Activated CD8-positive, alpha-beta memory T cell treated with anti-CD3 and anti-CD28 coated beads, Interleukin-2, amount 10 ng/mL, durations not matched to agents 7 days and 5 days (primary cell): Measurements from ENCODE around the gene LASP1NB.
A peak's percentile ranks its signal among the peaks of the same experiment; 100 is the strongest.
"Not testable (repeated sequence)": the region's sequence is repeated elsewhere in the genome, so short reads cannot be mapped to it uniquely, and the experiment has no call there.

Experiments used
- ATAC-seq: fragments of 150-1000 bp; cut with Tn5 transposase; one replicate; pipeline ENCODE4 v1.10.0; 2021; ENCODE audit warnings: moderate library complexity
- CTCF ChIA-PET: fragments of 350-600 bp; sonication (Branson Sonifier 250); formaldehyde crosslinking; loops from one replicate; lab custom pipeline; 2021; ENCODE audit warnings: antibody characterized with exemption; lab: Charles Lee
- DNase-seq: peaks from one replicate; pipeline ENCODE4 v3.0.0-alpha.2; 2020
- H3K27ac Mint-ChIP-seq: one replicate; pipeline ENCODE4 v1.8.0; 2021; ENCODE audit warnings: mild to moderate bottlenecking, mixed read lengths
- H3K27me3 Mint-ChIP-seq: one replicate; pipeline ENCODE4 v1.8.0; 2021; ENCODE audit warnings: mixed read lengths
- H3K36me3 Mint-ChIP-seq: one replicate; pipeline ENCODE4 v1.8.0; 2021; ENCODE audit warnings: mild to moderate bottlenecking, mixed read lengths
- H3K4me1 Mint-ChIP-seq: one replicate; pipeline ENCODE4 v1.8.0; 2021; ENCODE audit warnings: mixed read lengths
- H3K4me3 Mint-ChIP-seq: one replicate; pipeline ENCODE4 v1.8.0; 2021; ENCODE audit warnings: mild to moderate bottlenecking, moderate library complexity, mixed read lengths
- H3K9me3 Mint-ChIP-seq: one replicate; pipeline ENCODE4 v1.8.0; 2022; ENCODE audit warnings: low read depth, mixed read lengths

LASP1NB gene

DNA sequence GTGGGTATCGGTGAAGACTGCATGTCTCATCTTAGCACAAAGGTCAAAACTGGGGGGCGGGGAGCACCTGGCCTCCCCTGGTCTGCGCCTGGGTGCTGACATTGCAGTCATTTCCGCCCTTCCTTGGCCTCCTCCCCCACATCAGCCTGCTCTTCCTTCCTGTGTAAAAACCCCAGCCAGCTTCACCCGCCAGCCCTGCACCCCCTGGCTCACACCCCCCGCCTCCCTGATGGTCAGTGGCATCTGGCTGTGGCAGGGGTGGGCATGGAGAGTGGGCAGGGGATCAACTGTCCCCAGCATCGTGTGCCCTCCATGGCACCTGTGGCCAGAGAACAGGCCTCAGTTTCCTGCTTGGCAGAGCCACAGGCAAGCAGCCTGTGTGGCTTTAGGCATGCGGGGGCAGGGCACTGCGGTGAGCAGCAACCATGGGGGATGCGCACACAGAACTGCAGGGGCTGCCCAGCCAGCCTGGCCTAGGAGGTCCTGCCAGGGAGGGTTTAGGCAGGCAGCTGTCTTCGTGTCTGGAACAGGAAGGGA, 26.5 kb upstream of the LASP1NB start:
- H3K9me3 Mint-ChIP-seq = no peaks in the 10 kb centered on the region
- CTCF ChIA-PET = interaction anchor here (0.9 to 9.0 kb wide), 9 partner anchors 7 to 254 kb away, joined by 3 to 88 read pairs (median 4); partner anchors contain the start of genes FBXO47, LASP1 and LASP1NB

DNA sequence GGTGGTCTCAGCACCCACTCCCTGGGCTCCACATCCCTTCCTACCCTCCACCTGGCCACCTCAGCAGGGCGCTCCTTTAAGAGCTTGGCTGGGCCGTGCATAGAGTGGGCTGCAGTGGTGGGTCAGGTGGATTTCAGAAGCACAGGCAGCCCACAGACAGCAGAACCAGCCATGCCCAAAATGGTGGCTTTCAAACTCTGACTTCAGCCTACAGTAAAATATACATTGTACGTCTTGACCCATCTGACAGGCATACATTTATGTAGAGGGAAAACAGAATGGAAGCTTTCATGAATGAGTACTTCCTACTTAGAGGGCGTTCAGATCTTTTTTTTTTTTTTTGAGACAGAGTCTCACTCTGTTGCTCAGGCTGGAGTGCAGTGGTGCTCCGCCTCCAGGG, 26.0 kb upstream of the LASP1NB start:
- peak overlapping the region; percentile 70 for H3K4me3 Mint-ChIP-seq
- peak; percentile 10 for ATAC-seq
- H3K36me3 Mint-ChIP-seq = peaks cover 57% of the 10 kb centered on the region
- no peaks in the 10 kb centered on the region for H3K9me3 Mint-ChIP-seq
- peak overlapping the region; percentile 98 for H3K27ac Mint-ChIP-seq
- no peaks in the 10 kb centered on the region for H3K27me3 Mint-ChIP-seq
- CTCF ChIA-PET = interaction anchor here (0.6 to 9.0 kb wide), 13 partner anchors 8 to 241 kb away, joined by 3 to 88 read pairs (median 3); partner anchors contain the start of genes FBXO47, LASP1 and LASP1NB
- no peak for DNase-seq
- H3K4me1 Mint-ChIP-seq = peaks cover 69% of the 10 kb centered on the region

More for the DNA sequence above, 26.5 kb upstream of the LASP1NB start:
- Mint-ChIP-seq H3K4me3 (peak overlapping the region; percentile 70), H3K4me1 (peaks cover 74% of the 10 kb centered on the region), H3K27ac (peak overlapping the region; percentile 98), H3K36me3 (peaks cover 57% of the 10 kb centered on the region), H3K27me3 (no peaks in the 10 kb centered on the region)
- ATAC-seq (peak; percentile 73), DNase-seq (peak; percentile 94)

DNA sequence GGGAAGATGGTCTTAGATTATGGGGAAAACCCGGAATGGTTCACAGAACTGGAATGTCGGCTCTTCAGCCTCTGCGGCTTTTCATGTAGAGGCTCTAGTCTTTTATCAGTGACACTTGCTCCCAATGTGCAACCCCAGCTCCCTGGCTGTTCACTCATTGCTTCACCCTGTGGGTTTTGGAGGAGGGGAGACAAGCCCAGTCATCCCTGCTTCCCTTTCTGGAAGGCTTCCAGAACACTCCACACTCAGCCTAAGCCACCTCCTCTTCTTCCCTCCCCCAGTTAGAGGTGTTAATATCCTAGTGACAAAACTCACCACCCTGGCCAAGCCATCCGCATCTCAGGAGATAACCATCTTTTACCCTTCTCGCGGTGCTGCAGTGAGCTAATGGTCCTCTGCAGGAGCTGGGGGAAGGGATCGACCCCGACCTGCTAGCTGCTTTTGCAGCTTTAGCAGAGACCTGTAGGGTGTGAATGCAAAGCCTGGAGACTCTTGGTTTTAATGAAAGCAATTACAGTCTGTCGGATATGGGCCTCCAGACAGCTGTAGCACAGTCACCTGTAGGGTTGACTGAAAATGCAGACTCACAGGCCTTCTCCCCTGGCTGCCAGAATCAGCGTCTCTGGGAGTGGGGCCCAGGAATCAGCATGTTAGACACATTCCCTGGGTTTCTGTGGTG, 24.3 kb upstream of the LASP1NB start:
- CTCF ChIA-PET = interaction anchor here (0.9 to 9.0 kb wide), 11 partner anchors 10 to 252 kb away, joined by 3 to 88 read pairs (median 5); partner anchors contain the start of genes LASP1, LASP1NB and PLXDC1
- DNase-seq (peak; percentile 90), ATAC-seq (peak; percentile 68)
- no peaks in the 10 kb centered on the region for H3K9me3 Mint-ChIP-seq
- peak overlapping the region; percentile 50 for H3K4me3 Mint-ChIP-seq
- no peaks in the 10 kb centered on the region for H3K27me3 Mint-ChIP-seq
- H3K27ac Mint-ChIP-seq = peak overlapping the region; percentile 93
- peaks cover 69% of the 10 kb centered on the region for H3K4me1 Mint-ChIP-seq
- peaks cover 62% of the 10 kb centered on the region for H3K36me3 Mint-ChIP-seq

DNA sequence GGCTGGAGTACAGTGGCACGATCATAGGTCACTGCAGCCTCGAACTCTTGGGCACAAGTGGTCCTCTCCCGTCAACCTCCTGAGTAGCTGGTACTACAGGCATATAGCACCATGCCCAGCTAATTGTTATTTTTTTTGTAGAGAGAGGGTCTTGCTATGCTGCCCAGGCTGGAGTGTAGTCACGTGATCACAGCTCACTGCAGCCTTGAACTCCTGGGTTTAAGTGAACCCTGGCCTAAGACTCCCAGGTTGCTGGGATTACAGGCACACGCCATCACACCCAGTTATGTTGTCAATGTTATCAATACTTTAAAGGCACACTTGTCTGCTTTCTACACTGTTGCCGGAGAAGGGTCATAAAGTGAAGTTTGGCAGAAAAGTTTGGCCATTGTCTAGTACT, 22.0 kb upstream of the LASP1NB start:
- CTCF ChIA-PET = interaction anchor here (1.3 to 9.0 kb wide), 4 partner anchors 17 to 32 kb away, joined by 3 to 88 read pairs (median 36); partner anchors contain the start of genes LASP1 and LASP1NB
- Mint-ChIP-seq H3K9me3 (no peaks in the 10 kb centered on the region), H3K4me1 (peaks cover 53% of the 10 kb centered on the region), H3K27me3 (no peaks in the 10 kb centered on the region), H3K4me3 (no peak overlapping the region), H3K36me3 (peaks cover 46% of the 10 kb centered on the region), H3K27ac (no peak overlapping the region)
- ATAC-seq = no peak
- DNase-seq = no peak

DNA sequence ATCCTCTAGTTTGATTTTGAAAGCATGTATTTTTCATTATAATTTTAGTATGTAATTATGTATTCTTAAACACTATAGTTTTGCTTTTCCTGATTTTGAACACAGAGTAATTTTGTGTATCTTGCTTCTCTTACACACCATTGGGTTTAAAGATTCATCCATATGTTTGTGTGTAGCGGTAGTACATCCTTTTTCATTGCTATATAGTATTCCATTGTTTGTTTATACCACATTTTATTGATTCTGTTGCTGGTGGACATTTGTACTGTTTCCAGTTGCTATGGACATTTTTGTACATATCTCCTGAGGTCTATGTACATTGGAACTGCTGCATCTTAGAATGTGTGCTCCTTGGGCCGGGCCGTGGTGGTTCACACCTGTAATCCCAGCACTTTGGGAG, 20.5 kb upstream of the LASP1NB start:
- no peaks in the 10 kb centered on the region for H3K9me3 Mint-ChIP-seq
- H3K27me3 Mint-ChIP-seq = no peaks in the 10 kb centered on the region
- CTCF ChIA-PET = interaction anchor here (7.9 to 9.0 kb wide), 2 partner anchors 19 to 34 kb away, joined by 55 to 88 read pairs; partner anchors contain the start of genes LASP1 and LASP1NB
- DNase-seq = no peak
- H3K4me3 Mint-ChIP-seq = no peak overlapping the region
- H3K4me1 Mint-ChIP-seq = peaks cover 38% of the 10 kb centered on the region
- peaks cover 42% of the 10 kb centered on the region for H3K36me3 Mint-ChIP-seq
- no peak for ATAC-seq
- no peak overlapping the region for H3K27ac Mint-ChIP-seq

DNA sequence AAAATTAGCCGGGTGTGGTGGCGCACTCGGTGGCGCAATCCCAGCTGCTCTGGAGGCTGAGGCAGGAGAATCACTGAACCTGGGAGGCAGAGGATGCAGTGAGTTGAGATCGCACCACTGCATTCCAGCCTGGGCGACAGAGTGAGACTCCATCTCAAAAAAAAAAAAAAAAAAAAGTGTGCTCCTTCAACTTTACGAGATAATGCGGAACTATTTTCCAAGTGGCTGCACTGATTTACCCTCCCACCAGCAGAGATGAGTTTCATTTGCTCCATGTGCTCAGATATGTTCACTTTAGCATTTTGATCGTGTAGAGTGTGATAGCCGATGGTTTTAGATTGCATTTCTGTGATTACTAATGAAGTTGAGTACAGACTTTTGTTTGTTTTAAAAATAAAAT, 20.0 kb upstream of the LASP1NB start:
- peaks cover 37% of the 10 kb centered on the region for H3K4me1 Mint-ChIP-seq
- no peak for DNase-seq
- ATAC-seq = no peak
- CTCF ChIA-PET = interaction anchor here (2.7 kb wide), 1 partner anchor 35 kb away, joined by 9 read pairs; the partner anchor contains the start of gene LASP1
- H3K9me3 Mint-ChIP-seq = no peaks in the 10 kb centered on the region
- H3K4me3 Mint-ChIP-seq = no peak overlapping the region
- peaks cover 44% of the 10 kb centered on the region for H3K36me3 Mint-ChIP-seq
- no peak overlapping the region for H3K27ac Mint-ChIP-seq
- H3K27me3 Mint-ChIP-seq = no peaks in the 10 kb centered on the region

DNA sequence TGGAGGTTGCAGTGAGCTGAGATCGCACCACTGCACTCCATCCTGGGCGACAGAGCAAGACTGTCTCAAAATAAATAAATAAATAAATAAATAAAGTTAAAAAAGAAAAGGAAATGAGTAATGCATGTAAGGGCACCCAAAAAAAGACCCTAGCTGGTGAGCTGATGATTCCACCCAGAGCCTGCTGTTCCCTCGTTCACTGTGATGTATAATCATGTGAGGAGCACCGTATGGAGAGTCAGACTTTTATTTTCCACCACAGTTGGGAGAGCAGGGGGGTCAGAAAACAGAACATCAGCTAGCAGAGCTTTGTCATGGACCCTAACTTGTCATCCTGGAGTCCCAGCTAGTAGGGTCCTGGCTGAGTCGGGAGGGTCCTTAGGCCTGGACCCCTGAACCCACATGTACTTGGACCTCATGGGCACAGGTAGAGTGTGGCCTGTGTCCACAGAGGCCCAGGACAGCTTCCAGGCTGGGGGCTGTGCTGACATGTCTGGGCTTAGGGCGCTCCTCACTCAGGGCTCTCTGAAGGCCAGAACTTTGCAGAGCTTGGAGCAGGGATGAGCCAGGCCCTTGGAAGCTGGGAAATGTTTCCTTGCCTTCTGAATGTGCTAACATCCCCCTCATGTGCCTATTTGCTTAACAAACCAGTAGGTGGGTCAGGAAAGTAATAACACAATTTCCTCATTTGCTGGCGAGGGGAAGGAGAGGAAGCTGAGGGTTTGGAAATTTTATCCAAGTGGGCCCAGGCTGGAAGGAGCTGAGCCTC, 18.8 kb upstream of the LASP1NB start:
- Mint-ChIP-seq H3K36me3 (peaks cover 37% of the 10 kb centered on the region), H3K4me3 (no peak overlapping the region), H3K9me3 (no peaks in the 10 kb centered on the region), H3K27me3 (no peaks in the 10 kb centered on the region), H3K4me1 (peaks cover 25% of the 10 kb centered on the region), H3K27ac (peak overlapping the region; percentile 19)
- CTCF ChIA-PET = interaction anchor here (0.9 to 2.7 kb wide), 7 partner anchors 9 to 264 kb away, joined by 3 to 9 read pairs (median 4); partner anchors contain the start of gene LASP1
- ATAC-seq (no peak), DNase-seq (no peak)

DNA sequence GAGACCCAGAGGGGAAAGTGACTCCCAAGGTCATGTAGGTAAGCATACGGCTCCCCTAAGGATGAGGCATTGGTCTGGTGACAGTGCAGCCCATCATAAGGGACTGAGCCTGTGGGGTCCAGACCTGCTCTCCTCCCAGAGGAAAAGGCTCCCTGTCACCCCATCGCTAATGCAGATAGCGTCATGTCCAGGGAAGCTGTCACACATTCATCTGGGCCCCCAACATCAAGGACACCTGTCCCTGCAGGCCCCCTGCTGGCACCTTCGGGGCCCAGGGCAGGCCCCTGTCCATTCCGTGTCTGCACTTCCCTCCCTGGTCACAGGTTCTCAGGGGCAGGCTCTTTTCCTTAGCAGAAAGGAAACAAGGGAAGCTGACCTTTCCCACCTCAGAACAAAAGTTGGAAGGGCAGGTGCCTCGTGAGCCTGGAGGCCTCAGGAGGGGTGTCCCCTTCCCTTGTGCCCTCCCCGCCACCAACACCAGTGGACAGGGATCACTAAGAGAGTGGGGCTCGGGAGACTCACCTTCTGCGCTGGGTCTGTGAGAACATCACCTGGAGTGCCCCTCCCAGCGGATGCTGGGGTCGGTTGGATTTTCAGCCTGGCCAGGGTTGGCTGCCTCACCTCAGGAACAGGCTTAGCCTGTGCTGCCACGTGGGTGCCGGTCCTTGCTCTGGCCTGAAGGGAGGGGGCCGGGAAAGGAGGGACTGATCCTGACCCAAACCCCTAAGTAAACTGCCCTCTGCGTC, 17.3 kb upstream of the LASP1NB start:
- H3K4me3 Mint-ChIP-seq = no peak overlapping the region
- H3K9me3 Mint-ChIP-seq = no peaks in the 10 kb centered on the region
- ATAC-seq (no peak), DNase-seq (no peak)
- CTCF ChIA-PET = interaction anchor here (1.1 to 2.7 kb wide), 5 partner anchors 15 to 262 kb away, joined by 3 to 9 read pairs (median 5); partner anchors contain the start of gene LASP1
- no peaks in the 10 kb centered on the region for H3K27me3 Mint-ChIP-seq
- peaks cover 19% of the 10 kb centered on the region for H3K4me1 Mint-ChIP-seq
- peaks cover 31% of the 10 kb centered on the region for H3K36me3 Mint-ChIP-seq
- H3K27ac Mint-ChIP-seq = peak overlapping the region; percentile 7

DNA sequence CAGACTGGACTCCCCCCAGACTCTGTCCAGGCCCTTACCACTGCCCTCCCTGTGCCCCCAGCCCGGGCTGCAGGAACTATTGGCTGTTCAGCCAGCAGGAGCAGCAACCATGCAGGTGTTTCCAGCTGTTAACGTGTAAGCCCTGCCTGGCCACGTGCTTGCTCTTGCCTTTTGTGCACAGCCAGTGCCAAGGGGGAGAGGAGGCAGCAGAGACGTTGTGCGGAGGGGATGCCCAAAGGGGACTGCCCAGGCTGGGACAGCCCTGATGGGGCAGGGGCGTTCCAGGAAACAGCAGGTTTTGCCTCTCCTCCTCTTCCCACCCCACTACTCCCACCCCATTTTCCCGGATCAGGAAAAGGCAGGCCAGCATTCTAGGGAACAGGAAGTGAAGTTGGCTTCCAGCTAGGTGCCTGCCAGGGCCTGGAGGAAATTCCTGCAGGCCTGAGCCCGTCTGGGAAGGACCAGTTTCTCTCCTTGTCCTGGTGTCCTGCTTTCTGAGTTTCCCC, 16.7 kb upstream of the LASP1NB start:
- peak overlapping the region; percentile 7 for H3K27ac Mint-ChIP-seq
- no peak overlapping the region for H3K4me3 Mint-ChIP-seq
- no peaks in the 10 kb centered on the region for H3K9me3 Mint-ChIP-seq
- H3K36me3 Mint-ChIP-seq = peaks cover 27% of the 10 kb centered on the region
- CTCF ChIA-PET = interaction anchor here (1.7 kb wide), 1 partner anchor 10 kb away, joined by 4 read pairs; no protein-coding TSS in a partner anchor
- ATAC-seq = no peak
- H3K4me1 Mint-ChIP-seq = peaks cover 18% of the 10 kb centered on the region
- DNase-seq = no peak
- H3K27me3 Mint-ChIP-seq = no peaks in the 10 kb centered on the region

DNA sequence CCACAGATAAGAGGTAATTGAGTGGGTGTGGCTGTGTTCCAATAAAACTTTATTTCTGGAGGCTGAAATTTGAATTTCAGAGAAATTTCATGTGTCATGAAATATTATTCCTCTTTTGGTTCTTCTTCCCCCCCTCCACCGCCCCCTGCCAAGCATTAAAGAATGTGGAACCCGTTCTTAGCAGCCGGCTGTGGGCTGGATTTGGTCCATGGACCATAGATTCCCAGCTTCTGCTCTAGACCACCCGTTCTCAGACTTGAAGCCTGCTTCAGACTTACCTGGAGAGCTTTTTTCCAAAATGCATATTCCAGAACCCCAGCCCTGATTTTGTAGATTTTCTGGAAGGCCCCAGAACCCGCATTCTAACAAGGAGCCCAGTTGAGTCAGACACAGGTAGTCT, 15.1 kb upstream of the LASP1NB start:
- Mint-ChIP-seq H3K4me3 (no peak overlapping the region), H3K9me3 (no peaks in the 10 kb centered on the region), H3K4me1 (peaks cover 21% of the 10 kb centered on the region), H3K27ac (no peak overlapping the region), H3K36me3 (peaks cover 21% of the 10 kb centered on the region), H3K27me3 (no peaks in the 10 kb centered on the region)
- CTCF ChIA-PET = interaction anchor here (0.8 to 1.7 kb wide), 3 partner anchors 12 to 15 kb away, joined by 3 to 4 read pairs (median 4); partner anchors contain the start of gene LASP1NB
- no peak for ATAC-seq
- DNase-seq = no peak

DNA sequence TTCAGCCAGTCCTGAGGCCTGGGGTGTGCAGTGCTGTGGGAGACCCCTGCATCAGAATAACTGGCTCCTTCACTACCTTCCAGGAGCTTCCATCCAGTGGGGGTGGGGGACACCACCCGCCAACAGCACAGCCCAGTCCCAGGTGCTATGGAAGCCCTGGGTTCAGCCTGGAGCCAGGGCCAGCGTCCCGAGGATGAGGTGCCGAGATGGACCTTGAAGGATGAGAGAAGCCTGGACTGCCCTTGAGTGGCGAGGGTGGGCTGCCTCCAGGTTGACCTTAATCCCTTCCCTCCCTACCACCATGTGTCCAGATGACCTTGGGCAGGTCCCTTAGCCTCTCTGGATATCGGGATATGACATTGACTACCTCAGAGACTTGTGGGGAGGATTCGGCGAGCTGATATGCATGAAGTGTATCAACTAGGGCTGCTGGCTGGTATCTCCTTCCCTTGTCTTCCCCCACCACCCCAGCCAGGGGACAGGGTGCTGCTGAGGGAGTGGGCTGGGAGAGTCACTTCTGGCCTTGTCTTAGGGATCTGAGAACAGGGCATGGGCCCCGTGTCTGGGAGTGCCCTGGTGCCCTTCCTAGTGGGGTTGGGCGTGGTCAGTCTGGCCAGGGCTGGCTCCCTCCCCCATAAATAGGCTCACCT, 14.2 kb upstream of the LASP1NB start:
- no peak for ATAC-seq
- CTCF ChIA-PET = interaction anchor here (0.7 to 1.3 kb wide), 2 partner anchors 11 to 14 kb away, joined by 3 to 4 read pairs; partner anchors contain the start of gene LASP1NB
- Mint-ChIP-seq H3K27me3 (no peaks in the 10 kb centered on the region), H3K27ac (no peak overlapping the region), H3K4me3 (no peak overlapping the region), H3K9me3 (no peaks in the 10 kb centered on the region), H3K36me3 (peaks cover 20% of the 10 kb centered on the region), H3K4me1 (peaks cover 15% of the 10 kb centered on the region)
- DNase-seq = no peak

DNA sequence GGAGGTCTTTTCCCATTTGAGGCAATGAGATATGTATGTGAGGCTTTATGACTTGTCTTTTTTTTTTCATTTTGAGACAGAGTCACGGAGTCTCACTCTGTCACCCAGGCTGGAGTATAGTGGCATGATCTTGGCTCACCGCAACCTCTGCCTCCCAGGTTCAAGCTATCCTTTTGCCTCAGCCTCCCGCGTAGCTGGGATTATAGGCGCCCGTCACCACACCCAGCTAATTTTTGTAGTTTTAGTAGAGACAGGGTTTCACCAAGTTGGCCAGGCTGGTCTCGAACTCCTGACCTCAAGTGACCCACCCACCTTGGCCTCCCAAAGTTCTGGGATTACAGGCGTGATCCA, 13.7 kb upstream of the LASP1NB start:
- not testable (repeated sequence) for H3K9me3 Mint-ChIP-seq

More for the DNA sequence above, 13.7 kb upstream of the LASP1NB start:
- Mint-ChIP-seq H3K36me3 (peaks cover 20% of the 10 kb centered on the region), H3K4me1 (peaks cover 15% of the 10 kb centered on the region)
- H3K27me3 Mint-ChIP-seq, ATAC-seq, H3K27ac Mint-ChIP-seq, CTCF ChIA-PET, H3K4me3 Mint-ChIP-seq, DNase-seq: not testable (repeated sequence)
